Stimulated activated CD4-positive, alpha-beta T cell treated with anti-CD3 and anti-CD28 coated beads, Interleukin-4, amount 100 ng/mL, for 48 hours (primary cell): ENCODE measurements around the gene ANKK1.

Source experiments
- DNase-seq, 2 donors: peaks; one replicate each; pipeline ENCODE4 v3.0.0-alpha.2; 2020; ENCODE audit warnings: low read depth in 2 of 2

Gene ANKK1

GRCh38 chr11:113377681-113378412, 9.7 kb upstream of the ANKK1 start:
- DNase-seq = no peak

DNA sequence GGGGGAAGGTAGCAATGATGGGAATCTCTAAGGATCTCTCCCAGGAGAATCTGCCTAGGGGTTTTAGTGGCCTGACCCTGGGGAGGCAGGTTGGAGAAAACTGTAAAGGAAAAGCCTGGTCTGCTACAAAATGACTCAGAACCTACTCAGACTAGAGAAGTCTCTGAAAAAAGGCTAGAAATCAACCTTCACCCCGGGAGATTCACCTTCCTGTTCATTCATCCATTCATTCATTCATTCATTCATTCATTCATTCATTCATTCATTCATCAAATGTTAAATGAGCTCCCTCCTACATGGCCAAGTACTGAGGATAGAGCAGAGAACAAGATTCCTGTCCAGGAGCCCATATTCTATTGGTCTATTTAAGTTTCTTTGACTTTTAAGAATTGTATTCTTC, 8.9 kb upstream of the ANKK1 start:
- DNase-seq = no peak

DNA sequence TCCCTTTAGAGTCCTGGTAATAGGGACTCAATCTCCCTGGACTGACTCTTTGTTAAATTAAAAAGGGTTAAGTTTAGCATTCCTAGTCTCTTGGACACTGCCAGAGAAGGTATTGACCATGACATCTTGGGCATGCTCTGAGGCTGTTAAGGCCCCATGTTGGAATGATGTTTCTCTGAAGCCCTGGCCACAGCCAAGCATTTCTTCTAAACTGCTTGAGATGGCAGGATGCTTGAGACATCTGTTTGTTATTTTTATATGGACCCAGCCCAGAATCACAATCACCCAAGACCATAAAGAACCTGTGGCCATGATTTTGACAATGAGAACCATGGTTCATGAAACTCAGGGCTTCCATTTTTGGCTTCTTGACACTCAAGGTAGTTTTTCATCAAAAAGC, 5.5 kb upstream of the ANKK1 start:
- no peak for DNase-seq

- DNase-seq = no peak
Observed at GRCh38 chr11:113384551-113384950, 3.0 kb upstream of the ANKK1 start.

DNA sequence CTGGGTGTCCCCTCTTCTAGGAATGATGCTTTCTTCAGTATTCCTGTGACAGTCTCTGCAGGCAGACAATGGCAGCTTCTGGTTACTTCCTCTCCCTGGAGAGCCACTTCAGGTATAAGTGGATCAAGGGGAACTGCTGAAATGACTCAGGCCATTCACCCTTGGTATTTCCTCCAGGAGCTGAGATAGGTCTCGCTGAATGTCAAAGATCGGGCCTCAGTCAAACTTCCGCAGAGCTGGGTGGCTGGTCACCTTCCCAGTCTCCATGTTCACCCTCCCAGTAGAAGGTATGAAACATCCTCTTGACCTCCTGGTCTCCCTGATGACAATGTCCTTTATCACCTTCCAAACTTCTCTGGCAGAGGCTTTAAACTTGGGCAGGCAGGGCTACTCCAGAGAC, 1.8 kb upstream of the ANKK1 start:
- no peak for DNase-seq

DNA sequence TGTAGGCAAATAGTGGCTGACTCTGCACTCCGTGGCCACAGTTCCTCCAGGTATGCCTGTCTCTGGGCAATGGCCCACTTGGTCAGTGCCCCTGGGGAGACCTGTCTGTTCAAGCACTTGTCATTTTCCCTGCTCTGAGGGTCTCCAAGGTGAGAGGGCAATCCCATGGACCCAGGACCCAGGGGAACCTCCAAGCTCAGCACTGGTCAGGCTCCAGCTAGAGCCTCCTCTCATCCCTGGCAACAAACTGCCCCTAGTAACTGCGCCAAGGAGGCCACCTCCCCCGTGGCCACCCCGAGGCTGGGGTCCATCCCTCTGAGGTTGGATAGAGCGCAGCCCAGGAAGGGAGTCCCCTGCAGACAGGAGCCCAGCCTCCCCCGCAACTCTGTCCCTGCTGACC, 713 bp upstream of the ANKK1 start:
- DNase-seq = no peak

DNA sequence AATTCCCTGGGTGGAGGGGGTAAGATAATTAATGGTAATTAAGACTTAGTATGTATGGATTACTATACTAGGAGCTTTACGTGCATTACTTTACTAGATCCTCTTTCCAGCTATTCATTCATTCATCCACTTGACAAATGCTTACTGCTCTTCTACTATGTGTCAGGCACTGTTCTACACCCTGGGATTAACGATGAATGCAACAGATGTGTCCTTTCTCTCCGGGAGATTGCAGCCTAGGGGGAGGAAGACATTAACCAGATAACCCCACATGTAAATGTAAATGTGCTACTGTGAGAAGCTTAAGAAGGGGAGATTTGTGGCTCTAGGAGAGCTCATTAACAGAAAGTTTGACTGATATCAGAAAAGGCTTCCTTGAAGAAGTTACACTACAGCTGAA, 1.7 kb downstream of the ANKK1 start:
- no peak for DNase-seq

GRCh38 chr11:113392236-113392921, 4.8 kb downstream of the ANKK1 start:
- DNase-seq = no peak

GRCh38 chr11:113393501-113393985, 6.0 kb downstream of the ANKK1 start:
- no peak for DNase-seq

DNA sequence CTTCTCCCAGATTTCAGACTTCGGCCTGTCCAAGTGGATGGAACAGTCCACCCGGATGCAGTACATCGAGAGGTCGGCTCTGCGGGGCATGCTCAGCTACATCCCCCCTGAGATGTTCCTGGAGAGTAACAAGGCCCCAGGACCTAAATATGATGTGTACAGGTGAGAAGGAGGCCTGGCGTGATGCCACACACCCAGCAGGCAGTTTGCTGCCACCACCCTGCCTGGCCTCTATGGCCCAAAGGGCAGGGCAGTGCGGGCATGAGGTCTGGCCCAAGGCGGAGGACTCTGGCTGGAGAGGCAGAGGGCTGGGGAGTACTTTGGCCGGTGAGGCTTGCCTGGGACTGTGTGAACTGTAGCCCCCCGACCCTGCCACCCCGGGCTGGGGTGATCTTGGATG, 7.3 kb downstream of the ANKK1 start:
- no peak for DNase-seq

DNA sequence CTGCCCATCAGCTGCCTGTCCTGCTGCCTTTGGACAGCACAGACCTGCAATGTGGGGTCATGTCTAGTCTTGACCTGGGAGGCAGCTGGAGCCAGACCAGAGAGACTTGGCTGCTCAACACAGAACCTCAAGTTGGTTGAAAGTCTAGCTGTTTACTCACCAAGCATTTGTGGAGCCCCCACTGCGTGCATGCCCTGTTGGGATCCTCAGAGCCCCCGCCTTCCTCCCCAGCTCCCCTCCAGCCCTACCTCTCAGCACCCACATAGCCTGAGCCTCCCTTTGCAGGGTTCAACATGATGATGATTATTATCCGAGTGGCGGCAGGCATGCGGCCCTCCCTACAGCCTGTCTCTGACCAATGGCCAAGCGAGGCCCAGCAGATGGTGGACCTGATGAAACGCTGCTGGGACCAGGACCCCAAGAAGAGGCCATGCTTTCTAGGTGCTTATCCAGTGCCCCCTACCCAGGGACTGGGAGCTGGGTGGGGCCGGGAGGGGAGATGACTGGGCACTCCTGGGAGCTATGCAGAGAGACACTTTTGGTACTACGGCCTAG, 8.3 kb downstream of the ANKK1 start:
- DNase-seq = no peak

GRCh38 chr11:113396690-113397089, 9.1 kb downstream of the ANKK1 start:
- no peak for DNase-seq

DNA sequence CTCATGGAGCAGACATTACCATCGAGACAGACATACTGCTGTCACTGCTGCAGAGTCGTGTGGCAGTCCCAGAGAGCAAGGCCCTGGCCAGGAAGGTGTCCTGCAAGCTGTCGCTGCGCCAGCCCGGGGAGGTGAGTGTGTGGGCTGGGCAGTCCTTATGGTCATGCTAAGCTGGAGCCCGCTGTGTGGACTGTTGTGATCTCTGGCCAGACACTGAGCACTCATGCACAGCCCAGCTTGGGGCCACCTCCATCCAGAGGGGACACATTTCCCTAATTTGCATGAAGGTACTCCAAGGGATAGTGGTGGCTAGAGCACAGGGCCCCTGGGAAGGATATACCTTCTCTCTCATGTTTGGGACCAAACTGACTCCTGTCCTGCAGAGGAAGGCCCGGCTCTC, 9.6 kb downstream of the ANKK1 start:
- no peak for DNase-seq

DNA sequence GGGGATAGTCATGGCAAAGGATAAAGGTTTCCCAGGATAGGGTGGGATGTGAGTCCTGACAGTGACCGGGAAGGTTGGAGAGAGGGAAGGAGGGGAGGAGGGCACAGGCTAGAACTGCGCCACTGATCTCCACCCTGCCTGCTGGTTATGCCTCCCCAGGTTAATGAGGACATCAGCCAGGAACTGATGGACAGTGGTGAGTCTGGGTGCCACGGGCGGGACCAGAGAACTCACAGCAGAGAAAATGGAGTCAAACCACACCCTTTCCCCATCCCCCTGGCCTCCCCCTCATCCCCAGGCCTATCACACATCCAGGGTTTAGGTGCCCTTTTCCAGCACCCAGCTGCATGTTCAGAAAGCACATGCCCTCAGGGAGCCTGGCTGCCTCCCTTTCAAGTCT, 10.2 kb downstream of the ANKK1 start:
- DNase-seq = no peak

DNA sequence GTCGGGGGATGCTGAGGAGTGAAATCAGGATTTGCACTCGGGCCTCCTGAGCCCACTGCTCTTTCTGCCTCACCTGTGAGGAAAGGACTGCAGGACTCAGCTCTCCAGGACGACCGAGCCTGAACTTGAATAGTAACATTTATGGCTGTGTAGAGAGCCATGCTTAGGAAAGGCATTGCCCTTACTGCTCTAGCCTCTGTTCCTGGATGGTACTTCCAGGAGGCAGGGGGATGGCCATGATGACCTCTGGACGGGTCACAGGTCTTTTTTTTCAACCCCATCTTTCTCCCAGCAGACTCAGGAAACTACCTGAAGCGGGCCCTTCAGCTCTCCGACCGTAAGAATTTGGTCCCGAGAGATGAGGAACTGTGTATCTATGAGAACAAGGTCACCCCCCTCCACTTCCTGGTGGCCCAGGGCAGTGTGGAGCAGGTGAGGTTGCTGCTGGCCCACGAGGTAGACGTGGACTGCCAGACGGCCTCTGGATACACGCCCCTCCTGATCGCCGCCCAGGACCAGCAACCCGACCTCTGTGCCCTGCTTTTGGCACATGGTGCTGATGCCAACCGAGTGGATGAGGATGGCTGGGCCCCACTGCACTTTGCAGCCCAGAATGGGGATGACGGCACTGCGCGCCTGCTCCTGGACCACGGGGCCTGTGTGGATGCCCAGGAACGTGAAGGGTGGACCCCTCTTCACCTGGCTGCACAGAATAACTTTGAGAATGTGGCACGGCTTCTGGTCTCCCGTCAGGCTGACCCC, 11.3 kb downstream of the ANKK1 start:
- no peak for DNase-seq

DNA sequence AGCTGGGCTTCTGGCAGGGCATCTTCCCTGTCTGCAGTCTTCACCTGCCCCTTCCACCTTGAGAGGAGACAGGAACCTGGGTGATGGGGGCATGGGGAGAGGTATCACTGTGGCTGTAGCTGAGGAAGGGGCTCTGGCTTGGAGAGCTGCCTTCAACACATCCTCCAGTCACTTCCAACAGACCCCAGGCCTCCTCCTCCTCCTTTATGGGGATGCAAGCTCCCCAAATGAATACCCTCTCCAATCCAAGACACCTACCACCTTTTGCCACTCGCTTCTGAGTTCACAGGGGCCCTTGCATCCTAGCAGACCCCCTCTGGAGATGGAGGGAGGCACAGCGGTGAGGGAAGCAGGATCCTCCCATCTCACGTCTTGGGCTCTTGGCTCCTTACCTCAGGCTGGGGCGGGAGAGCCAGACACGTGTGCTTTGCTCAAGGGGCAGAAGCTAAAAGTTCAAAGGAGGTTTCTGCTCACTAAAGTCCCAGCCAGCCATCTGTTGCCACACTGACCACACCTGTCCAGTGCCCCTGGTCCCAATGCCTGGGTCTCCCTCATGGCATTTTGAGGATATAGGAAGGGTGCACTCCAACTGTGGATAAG, 13.2 kb downstream of the ANKK1 start:
- no peak for DNase-seq

DNA sequence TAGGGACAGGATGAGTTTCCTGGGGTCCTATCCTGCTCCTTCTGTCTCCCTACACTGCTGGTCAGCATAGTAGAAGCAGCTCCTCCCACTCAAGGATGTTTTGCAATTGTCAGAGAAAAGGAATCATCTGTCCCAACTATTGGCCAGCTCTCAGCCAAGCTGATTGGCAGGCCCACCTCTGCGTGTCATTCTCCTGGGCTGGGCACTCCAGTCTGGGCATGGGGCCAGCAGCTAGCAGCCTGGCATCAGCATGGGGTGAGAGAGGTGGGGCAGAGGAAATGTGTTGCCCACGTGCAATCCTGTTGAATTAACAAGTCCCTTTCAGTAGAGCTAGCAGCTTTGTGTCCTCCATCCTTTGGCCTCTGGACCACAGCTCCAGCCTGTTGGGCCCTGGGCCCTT, 14.1 kb downstream of the ANKK1 start:
- no peak for DNase-seq

DNA sequence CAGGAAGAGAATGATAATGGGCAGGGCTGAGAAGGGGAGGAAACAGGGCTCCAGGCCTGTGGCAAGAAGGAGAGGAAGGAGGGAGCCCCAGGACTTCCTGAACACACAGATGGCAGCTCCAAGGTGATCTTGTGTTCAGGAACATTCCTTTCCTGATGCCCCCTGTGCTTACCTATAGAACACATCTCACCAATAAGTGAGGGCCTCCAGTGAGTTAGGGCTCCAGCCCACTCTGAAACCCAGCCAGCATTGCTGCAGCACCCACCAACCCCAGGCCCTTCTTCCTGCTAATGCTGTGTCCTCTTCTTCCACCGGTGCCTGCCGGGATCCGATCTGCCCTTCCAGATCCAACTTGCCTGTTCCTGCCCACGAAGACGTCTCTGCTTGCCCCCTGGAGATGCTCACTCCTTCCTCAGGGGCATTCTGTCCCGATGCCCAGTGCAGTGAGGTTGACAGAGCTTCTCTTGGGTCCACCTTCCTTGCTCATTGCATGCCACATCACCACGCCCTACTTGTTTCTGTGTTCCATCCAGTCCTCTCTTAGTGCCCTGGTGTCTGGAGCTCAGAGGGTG, 17.4 kb downstream of the ANKK1 start:
- no peak for DNase-seq

- DNase-seq = no peak
Observed at GRCh38 chr11:113405724-113406478, 18.3 kb downstream of the ANKK1 start.

DNA sequence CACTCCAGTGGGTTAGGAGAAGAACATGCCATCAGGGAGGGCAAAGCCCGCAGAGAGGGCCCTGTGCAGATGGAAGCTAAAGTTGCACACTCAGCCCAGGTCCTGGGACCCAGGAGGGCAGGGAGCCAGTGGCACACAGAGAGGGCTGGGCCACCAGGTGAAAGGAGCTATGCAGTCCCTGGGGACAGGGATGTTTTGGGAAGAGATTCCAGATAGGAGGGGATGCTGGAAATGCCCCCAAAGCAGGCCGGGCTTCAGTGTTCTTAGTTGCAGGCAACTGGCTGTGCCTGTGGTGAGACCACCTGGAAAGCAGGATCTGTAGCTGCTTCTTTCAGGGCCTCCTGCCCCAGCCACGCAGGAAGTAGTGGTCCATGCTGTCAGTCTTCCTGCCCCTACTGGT, 19.6 kb downstream of the ANKK1 start:
- no peak for DNase-seq

- no peak for DNase-seq
Observed at GRCh38 chr11:113408206-113408605, 20.6 kb downstream of the ANKK1 start.
